ENCODE measurements around the gene LIF.

DNA sequence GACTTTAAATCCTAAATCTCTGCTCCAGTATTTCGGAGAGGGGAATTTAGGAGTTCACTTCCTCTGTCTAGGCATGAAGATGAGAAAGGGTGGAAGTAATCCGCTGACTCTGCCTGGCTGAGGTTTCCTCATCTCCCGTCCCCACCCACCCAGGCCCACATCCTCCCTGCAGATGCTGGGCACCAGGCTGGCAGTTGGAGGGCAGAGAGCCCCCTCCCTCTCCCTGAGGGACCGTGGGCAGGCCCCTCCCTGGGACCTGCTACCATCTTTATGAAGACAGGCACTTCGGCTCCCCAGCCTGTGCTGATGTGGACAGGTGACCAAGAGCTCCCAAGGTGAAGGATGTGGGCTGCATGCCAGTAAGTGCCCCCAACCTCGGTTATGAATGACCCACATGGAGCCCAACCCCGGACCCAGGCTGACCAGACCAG, 36.1 kb upstream of the LIF start:
- TF ChIP-seq, protein P1, sequence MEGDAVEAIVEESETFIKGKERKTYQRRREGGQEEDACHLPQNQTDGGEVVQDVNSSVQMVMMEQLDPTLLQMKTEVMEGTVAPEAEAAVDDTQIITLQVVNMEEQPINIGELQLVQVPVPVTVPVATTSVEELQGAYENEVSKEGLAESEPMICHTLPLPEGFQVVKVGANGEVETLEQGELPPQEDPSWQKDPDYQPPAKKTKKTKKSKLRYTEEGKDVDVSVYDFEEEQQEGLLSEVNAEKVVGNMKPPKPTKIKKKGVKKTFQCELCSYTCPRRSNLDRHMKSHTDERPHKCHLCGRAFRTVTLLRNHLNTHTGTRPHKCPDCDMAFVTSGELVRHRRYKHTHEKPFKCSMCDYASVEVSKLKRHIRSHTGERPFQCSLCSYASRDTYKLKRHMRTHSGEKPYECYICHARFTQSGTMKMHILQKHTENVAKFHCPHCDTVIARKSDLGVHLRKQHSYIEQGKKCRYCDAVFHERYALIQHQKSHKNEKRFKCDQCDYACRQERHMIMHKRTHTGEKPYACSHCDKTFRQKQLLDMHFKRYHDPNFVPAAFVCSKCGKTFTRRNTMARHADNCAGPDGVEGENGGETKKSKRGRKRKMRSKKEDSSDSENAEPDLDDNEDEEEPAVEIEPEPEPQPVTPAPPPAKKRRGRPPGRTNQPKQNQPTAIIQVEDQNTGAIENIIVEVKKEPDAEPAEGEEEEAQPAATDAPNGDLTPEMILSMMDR (IDR thresholded peaks at IDR 0.05 in 2 of 3, conservative IDR thresholded peaks at IDR 0.05 in 1 of 3; ENCODE audit: borderline replicate concordance in 1 of 3, insufficient read depth in 1 of 3, low read depth in 2 of 3, low read length in 2 of 3) = no peak
- TF ChIP-seq SP1 (IDR thresholded peaks at IDR 0.05; ENCODE audit: low read depth) = no peak
- TF ChIP-seq FOSL1 (IDR thresholded peaks at IDR 0.05; ENCODE audit: low read depth) = no peak
- TF ChIP-seq, protein P2, sequence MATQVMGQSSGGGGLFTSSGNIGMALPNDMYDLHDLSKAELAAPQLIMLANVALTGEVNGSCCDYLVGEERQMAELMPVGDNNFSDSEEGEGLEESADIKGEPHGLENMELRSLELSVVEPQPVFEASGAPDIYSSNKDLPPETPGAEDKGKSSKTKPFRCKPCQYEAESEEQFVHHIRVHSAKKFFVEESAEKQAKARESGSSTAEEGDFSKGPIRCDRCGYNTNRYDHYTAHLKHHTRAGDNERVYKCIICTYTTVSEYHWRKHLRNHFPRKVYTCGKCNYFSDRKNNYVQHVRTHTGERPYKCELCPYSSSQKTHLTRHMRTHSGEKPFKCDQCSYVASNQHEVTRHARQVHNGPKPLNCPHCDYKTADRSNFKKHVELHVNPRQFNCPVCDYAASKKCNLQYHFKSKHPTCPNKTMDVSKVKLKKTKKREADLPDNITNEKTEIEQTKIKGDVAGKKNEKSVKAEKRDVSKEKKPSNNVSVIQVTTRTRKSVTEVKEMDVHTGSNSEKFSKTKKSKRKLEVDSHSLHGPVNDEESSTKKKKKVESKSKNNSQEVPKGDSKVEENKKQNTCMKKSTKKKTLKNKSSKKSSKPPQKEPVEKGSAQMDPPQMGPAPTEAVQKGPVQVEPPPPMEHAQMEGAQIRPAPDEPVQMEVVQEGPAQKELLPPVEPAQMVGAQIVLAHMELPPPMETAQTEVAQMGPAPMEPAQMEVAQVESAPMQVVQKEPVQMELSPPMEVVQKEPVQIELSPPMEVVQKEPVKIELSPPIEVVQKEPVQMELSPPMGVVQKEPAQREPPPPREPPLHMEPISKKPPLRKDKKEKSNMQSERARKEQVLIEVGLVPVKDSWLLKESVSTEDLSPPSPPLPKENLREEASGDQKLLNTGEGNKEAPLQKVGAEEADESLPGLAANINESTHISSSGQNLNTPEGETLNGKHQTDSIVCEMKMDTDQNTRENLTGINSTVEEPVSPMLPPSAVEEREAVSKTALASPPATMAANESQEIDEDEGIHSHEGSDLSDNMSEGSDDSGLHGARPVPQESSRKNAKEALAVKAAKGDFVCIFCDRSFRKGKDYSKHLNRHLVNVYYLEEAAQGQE (IDR thresholded peaks at IDR 0.05; ENCODE audit: low read depth) = no peak
- TF ChIP-seq POLR2A (IDR thresholded peaks at IDR 0.05; ENCODE audit: borderline replicate concordance, extremely low read depth, insufficient read depth, insufficient read length) = no peak
- no peak for TF ChIP-seq CEBPB (IDR thresholded peaks at IDR 0.05; ENCODE audit: low read depth)
- no peak for TF ChIP-seq RAD21 (IDR thresholded peaks at IDR 0.05; ENCODE audit: low read depth)
- no peak for TF ChIP-seq POLR2AphosphoS5 (IDR thresholded peaks at IDR 0.05; ENCODE audit: low read depth, low read length)
- no peak for TF ChIP-seq TCF7L2 (IDR thresholded peaks at IDR 0.05; ENCODE audit: borderline replicate concordance, extremely low read depth, insufficient read depth, insufficient read length)
- TF ChIP-seq EZH2phosphoT487 (IDR thresholded peaks at IDR 0.05; ENCODE audit: borderline replicate concordance) = no peak
- TF ChIP-seq, protein P3, sequence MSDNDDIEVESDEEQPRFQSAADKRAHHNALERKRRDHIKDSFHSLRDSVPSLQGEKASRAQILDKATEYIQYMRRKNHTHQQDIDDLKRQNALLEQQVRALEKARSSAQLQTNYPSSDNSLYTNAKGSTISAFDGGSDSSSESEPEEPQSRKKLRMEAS (IDR thresholded peaks at IDR 0.05) = no peak
- no peak for TF ChIP-seq ZFX (IDR thresholded peaks at IDR 0.05)
- TF ChIP-seq CBX3 (IDR thresholded peaks at IDR 0.05; ENCODE audit: low read depth) = no peak
- TF ChIP-seq YY1 (IDR thresholded peaks at IDR 0.05; ENCODE audit: extremely low read depth, insufficient replicate concordance, low read depth, low read length) = no peak
